ENCODE results near the gene ANXA4.

DNA sequence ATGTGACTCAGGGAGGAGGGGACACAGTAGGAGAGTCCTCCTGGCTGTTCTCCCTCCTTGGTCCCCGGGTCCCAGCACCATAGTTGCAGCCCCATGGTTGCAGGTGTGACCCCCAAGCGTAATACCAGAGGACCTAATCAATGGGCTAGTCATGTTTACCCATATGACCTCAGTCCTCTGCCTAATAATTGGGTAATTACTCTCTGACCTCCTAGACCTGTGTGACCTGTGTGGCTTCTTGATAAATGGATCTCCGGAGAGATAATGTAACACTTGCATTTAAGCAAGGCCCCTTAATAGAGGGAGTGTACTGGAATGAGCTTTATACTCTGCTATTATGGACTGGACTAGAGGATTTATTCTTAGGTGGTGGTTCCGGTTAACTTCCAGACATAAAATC lies 55.3 kb downstream of the ANXA4 start:
- TF ChIP-seq CTCF (IDR thresholded peaks at IDR 0.05), result no peak
- no peak for TF ChIP-seq POLR2A (IDR thresholded peaks at IDR 0.05)
- no peak for TF ChIP-seq EP300 (IDR thresholded peaks at IDR 0.05)
- no peak for TF ChIP-seq POLR2AphosphoS5 (IDR thresholded peaks at IDR 0.05)
